Measurements from ENCODE around the gene SMARCB1.

Gene SMARCB1

DNA sequence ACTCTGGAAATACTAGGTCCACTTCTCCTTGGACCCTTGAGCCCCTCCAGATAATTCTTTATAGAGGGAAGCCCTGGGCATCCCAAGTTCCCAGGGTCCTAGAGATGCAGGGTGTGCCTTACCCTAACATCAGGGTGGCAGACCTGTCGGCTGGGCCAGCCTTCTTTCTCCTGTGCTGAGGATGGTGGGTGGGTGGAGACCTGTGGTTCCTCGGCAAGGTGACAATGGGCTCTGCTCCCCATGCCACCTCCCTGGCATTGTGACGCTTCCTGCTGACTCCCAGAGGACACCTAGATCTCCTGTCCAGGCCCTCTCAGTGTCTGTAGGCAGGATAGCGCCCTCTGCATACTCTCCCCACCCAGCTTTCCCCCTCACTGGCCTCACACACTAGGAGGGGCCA lies 55.8 kb downstream of the SMARCB1 start:
- Histone ChIP-seq H3K4me3 (ENCODE audit: low read length in 2 of 2) (no peak overlapping the region), H3K4ac (ENCODE audit: low read length) (no peak overlapping the region), H3K23ac (ENCODE audit: low read depth, low read length, poor library complexity) (no peak overlapping the region), H2BK12ac (ENCODE audit: low read length) (peak overlapping the region; percentile 2), H3K27ac (replicated peaks; ENCODE audit: low read length) (no peak overlapping the region), H2BK5ac (ENCODE audit: low read length) (no peak overlapping the region), H2AFZ (ENCODE audit: low read length) (peak overlapping the region; percentile 81), H3K36me3 (replicated peaks in 1 of 2; ENCODE audit: control insufficient read depth in 2 of 2, insufficient read depth in 2 of 2, low read length in 2 of 2) (no peaks in the 10 kb centered on the region), H2BK120ac (ENCODE audit: low read depth, low read length) (no peak overlapping the region), H3K4me1 (ENCODE audit: control insufficient read depth in 2 of 2, insufficient read depth in 1 of 2, low read depth in 1 of 2, low read length in 2 of 2) (peaks cover 21 to 29% of the 10 kb centered on the region in 2 donors), H3K79me1 (ENCODE audit: low read depth, low read length) (no peaks in the 10 kb centered on the region), H3K9ac (ENCODE audit: low read depth, low read length, poor library complexity) (no peak overlapping the region), H3K9me3 (replicated peaks in 1 of 2; ENCODE audit: control insufficient read depth in 2 of 2, insufficient read depth in 1 of 2, low read depth in 1 of 2, low read length in 2 of 2) (peaks cover 0 to 2% of the 10 kb centered on the region in 2 donors), H4K8ac (ENCODE audit: low read depth, low read length) (no peak overlapping the region), H3K18ac (ENCODE audit: low read length) (peak overlapping the region; percentile 83), H3K27me3 (ENCODE audit: control insufficient read depth in 3 of 3, insufficient read depth in 3 of 3, low read depth in 1 of 3, low read length in 3 of 3) (peaks cover 0 to 3% (median 0%) of the 10 kb centered on the region in 3 experiments), H3K14ac (ENCODE audit: low read length) (no peak overlapping the region), H4K91ac (ENCODE audit: low read depth, low read length, poor library complexity) (no peak overlapping the region), H2BK15ac (ENCODE audit: low read length) (peak overlapping the region; percentile 69), H3K4me2 (ENCODE audit: insufficient read depth, low read length, poor library complexity, severe bottlenecking) (no peak overlapping the region), H2AK5ac (ENCODE audit: low read depth, low read length) (peak overlapping the region; percentile 53)
- no peak for DNase-seq (ENCODE audit: low spot score)
- no CpG with 5 or more reads among the region's 4 CpGs for WGBS, 2 donors (ENCODE audit: extremely low coverage in 2 of 2, insufficient read length in 2 of 2, insufficient replicate concordance in 1 of 2)

DNA sequence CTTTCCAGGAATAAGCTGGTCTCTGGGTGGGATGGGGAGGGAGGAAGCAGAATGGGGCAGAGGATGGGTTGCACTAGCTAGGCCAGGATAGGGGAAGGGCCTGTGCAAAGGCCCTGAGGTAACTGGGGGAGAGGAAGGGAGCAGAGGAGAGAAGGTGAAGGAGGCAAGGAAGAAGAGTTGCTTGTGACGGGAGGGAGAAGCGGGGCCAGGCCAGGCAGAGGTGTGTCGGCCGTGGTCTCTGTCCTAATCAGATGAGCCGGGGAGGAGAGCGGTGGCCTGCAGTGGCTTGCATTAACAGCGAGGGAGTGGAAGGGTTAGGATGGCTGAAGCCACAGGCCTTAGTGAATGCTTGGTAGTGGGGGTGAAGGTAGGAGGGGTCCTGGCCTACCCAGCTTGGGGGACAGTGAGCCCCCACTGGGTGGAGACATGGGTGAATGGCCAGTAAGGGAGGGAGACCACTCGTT lies 58.0 kb downstream of the SMARCB1 start:
- no peaks in the 10 kb centered on the region for H3K36me3 ChIP-seq (replicated peaks in 1 of 2; ENCODE audit: control insufficient read depth in 2 of 2, insufficient read depth in 2 of 2, low read length in 2 of 2)
- peaks cover 0 to 4% (median 0%) of the 10 kb centered on the region in 3 experiments for H3K27me3 ChIP-seq (ENCODE audit: control insufficient read depth in 3 of 3, insufficient read depth in 3 of 3, low read depth in 1 of 3, low read length in 3 of 3)
- H3K4me3 ChIP-seq (ENCODE audit: low read length in 2 of 2) = no peak overlapping the region
- no CpG with 5 or more reads among the region's 8 CpGs for WGBS, 2 donors (ENCODE audit: extremely low coverage in 2 of 2, insufficient read length in 2 of 2, insufficient replicate concordance in 1 of 2)
- H2BK15ac ChIP-seq (ENCODE audit: low read length) = peak overlapping the region; percentile 96
- H3K18ac ChIP-seq (ENCODE audit: low read length) = peak overlapping the region; percentile 36
- peak overlapping the region; percentile 85 for H2AK5ac ChIP-seq (ENCODE audit: low read depth, low read length)
- H3K4ac ChIP-seq (ENCODE audit: low read length) = no peak overlapping the region
- no peak for DNase-seq (ENCODE audit: low spot score)
- peak overlapping the region; percentile 87 for H2AFZ ChIP-seq (ENCODE audit: low read length)
- no peak overlapping the region for H3K27ac ChIP-seq (replicated peaks; ENCODE audit: low read length)
- H3K23ac ChIP-seq (ENCODE audit: low read depth, low read length, poor library complexity) = peak overlapping the region; percentile 89
- no peak overlapping the region for H3K9ac ChIP-seq (ENCODE audit: low read depth, low read length, poor library complexity)
- peaks cover 0 to 2% of the 10 kb centered on the region in 2 donors for H3K9me3 ChIP-seq (replicated peaks in 1 of 2; ENCODE audit: control insufficient read depth in 2 of 2, insufficient read depth in 1 of 2, low read depth in 1 of 2, low read length in 2 of 2)
- peaks cover 25 to 38% of the 10 kb centered on the region in 2 donors for H3K4me1 ChIP-seq (ENCODE audit: control insufficient read depth in 2 of 2, insufficient read depth in 1 of 2, low read depth in 1 of 2, low read length in 2 of 2)
- peak overlapping the region; percentile 70 for H2BK5ac ChIP-seq (ENCODE audit: low read length)
- H2BK12ac ChIP-seq (ENCODE audit: low read length) = peak overlapping the region; percentile 63
- no peaks in the 10 kb centered on the region for H3K79me1 ChIP-seq (ENCODE audit: low read depth, low read length)
- H4K8ac ChIP-seq (ENCODE audit: low read depth, low read length) = no peak overlapping the region
- no peak overlapping the region for H2BK120ac ChIP-seq (ENCODE audit: low read depth, low read length)
- H3K4me2 ChIP-seq (ENCODE audit: insufficient read depth, low read length, poor library complexity, severe bottlenecking) = no peak overlapping the region
- H3K14ac ChIP-seq (ENCODE audit: low read length) = no peak overlapping the region
- H4K91ac ChIP-seq (ENCODE audit: low read depth, low read length, poor library complexity) = no peak overlapping the region

DNA sequence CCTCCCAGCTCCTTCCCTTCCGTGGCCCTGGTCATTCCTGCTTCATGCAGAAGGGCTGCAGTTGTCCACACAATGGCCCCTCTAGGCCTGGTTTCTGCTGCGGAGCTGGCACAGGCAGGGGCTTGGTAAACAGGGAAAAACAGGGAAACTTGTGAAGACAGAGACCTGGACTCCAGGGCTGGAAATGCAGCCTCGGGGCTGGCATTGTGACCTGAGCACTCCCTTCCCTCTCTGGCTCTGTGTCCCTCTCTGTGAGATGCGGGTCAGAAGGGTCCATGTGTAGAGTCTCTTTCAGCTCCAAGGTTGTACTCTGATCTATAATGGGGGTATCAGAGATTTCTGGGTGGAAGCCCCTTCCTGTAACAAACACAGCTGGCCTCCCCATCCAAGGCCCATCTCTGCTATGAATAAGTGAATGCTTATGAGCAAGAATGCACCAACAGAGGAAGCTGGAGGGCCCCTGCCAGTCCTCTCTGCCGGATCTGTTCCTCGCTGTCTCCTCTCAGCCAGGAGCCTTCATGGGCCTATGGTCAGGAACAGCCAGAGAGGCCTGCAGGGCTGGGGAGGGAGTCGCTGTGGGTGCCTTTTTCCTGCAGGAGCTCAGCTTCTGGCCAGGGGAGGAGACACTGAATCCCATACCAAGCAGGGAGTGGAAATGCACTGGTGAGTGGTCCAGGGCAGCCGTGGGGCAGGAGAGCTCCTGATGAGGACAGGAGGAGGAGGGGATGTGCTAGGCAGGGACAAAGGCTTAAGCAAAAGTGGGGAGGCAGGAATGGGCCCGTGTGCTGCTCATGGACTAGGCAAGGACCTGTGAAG lies 58.7 kb downstream of the SMARCB1 start:
- Histone ChIP-seq H2AK5ac (ENCODE audit: low read depth, low read length) (peak overlapping the region; percentile 85), H3K79me1 (ENCODE audit: low read depth, low read length) (no peaks in the 10 kb centered on the region), H2AFZ (ENCODE audit: low read length) (peak overlapping the region; percentile 87), H4K8ac (ENCODE audit: low read depth, low read length) (peak overlapping the region; percentile 83), H3K4me3 (ENCODE audit: low read length in 2 of 2) (no peak overlapping the region), H3K9me3 (replicated peaks in 1 of 2; ENCODE audit: control insufficient read depth in 2 of 2, insufficient read depth in 1 of 2, low read depth in 1 of 2, low read length in 2 of 2) (no peaks in the 10 kb centered on the region), H2BK15ac (ENCODE audit: low read length) (peak overlapping the region; percentile 96), H2BK5ac (ENCODE audit: low read length) (peak overlapping the region; percentile 70), H3K4me2 (ENCODE audit: insufficient read depth, low read length, poor library complexity, severe bottlenecking) (no peak overlapping the region), H3K18ac (ENCODE audit: low read length) (peak overlapping the region; percentile 55), H3K36me3 (replicated peaks in 1 of 2; ENCODE audit: control insufficient read depth in 2 of 2, insufficient read depth in 2 of 2, low read length in 2 of 2) (no peaks in the 10 kb centered on the region), H2BK12ac (ENCODE audit: low read length) (peak overlapping the region; percentile 65), H3K4me1 (ENCODE audit: control insufficient read depth in 2 of 2, insufficient read depth in 1 of 2, low read depth in 1 of 2, low read length in 2 of 2) (peaks cover 25 to 38% of the 10 kb centered on the region in 2 donors), H3K14ac (ENCODE audit: low read length) (no peak overlapping the region), H3K9ac (ENCODE audit: low read depth, low read length, poor library complexity) (no peak overlapping the region), H4K91ac (ENCODE audit: low read depth, low read length, poor library complexity) (no peak overlapping the region), H3K27ac (replicated peaks; ENCODE audit: low read length) (no peak overlapping the region), H3K23ac (ENCODE audit: low read depth, low read length, poor library complexity) (peak overlapping the region; percentile 89), H2BK120ac (ENCODE audit: low read depth, low read length) (no peak overlapping the region), H3K4ac (ENCODE audit: low read length) (no peak overlapping the region), H3K27me3 (ENCODE audit: control insufficient read depth in 3 of 3, insufficient read depth in 3 of 3, low read depth in 1 of 3, low read length in 3 of 3) (peaks cover 0 to 2% (median 0%) of the 10 kb centered on the region in 3 experiments)
- WGBS, 2 donors (ENCODE audit: extremely low coverage in 2 of 2, insufficient read length in 2 of 2, insufficient replicate concordance in 1 of 2) = no CpG with 5 or more reads among the region's 9 CpGs
- no peak for DNase-seq (ENCODE audit: low spot score)

DNA sequence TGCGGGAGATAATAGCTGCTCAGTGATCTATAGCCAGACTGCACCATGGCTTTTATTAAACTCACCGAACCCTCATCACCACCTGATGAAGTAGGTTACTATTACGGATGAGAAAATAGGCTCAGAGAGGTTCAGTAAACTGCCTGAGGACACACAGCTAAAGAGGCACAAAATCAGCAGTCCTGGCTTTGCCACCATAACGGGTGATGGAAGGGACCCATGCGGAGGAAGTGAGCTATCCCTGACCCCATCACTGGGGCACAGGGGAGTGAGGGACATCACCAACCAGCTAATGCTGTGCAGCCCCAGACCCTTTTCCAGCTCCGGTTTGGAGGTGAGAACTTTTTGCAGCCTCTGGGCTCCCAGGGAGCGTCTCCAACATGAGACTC lies 59.3 kb downstream of the SMARCB1 start:
- Histone ChIP-seq H2BK15ac (ENCODE audit: low read length) (peak overlapping the region; percentile 96), H3K9ac (ENCODE audit: low read depth, low read length, poor library complexity) (no peak overlapping the region), H3K14ac (ENCODE audit: low read length) (no peak overlapping the region), H3K4me2 (ENCODE audit: insufficient read depth, low read length, poor library complexity, severe bottlenecking) (no peak overlapping the region), H2BK12ac (ENCODE audit: low read length) (peak overlapping the region; percentile 65), H2AK5ac (ENCODE audit: low read depth, low read length) (peak overlapping the region; percentile 82), H3K36me3 (replicated peaks in 1 of 2; ENCODE audit: control insufficient read depth in 2 of 2, insufficient read depth in 2 of 2, low read length in 2 of 2) (no peaks in the 10 kb centered on the region), H3K4ac (ENCODE audit: low read length) (no peak overlapping the region), H2BK120ac (ENCODE audit: low read depth, low read length) (no peak overlapping the region), H4K8ac (ENCODE audit: low read depth, low read length) (no peak overlapping the region), H3K18ac (ENCODE audit: low read length) (peak overlapping the region; percentile 63), H3K79me1 (ENCODE audit: low read depth, low read length) (no peaks in the 10 kb centered on the region), H3K9me3 (replicated peaks in 1 of 2; ENCODE audit: control insufficient read depth in 2 of 2, insufficient read depth in 1 of 2, low read depth in 1 of 2, low read length in 2 of 2) (no peaks in the 10 kb centered on the region), H4K91ac (ENCODE audit: low read depth, low read length, poor library complexity) (no peak overlapping the region), H3K27me3 (ENCODE audit: control insufficient read depth in 3 of 3, insufficient read depth in 3 of 3, low read depth in 1 of 3, low read length in 3 of 3) (peaks cover 0 to 2% (median 0%) of the 10 kb centered on the region in 3 experiments), H3K27ac (replicated peaks; ENCODE audit: low read length) (no peak overlapping the region), H2AFZ (ENCODE audit: low read length) (peak overlapping the region; percentile 88), H3K4me1 (ENCODE audit: control insufficient read depth in 2 of 2, insufficient read depth in 1 of 2, low read depth in 1 of 2, low read length in 2 of 2) (peaks cover 25 to 38% of the 10 kb centered on the region in 2 donors), H2BK5ac (ENCODE audit: low read length) (peak overlapping the region; percentile 33), H3K4me3 (ENCODE audit: low read length in 2 of 2) (no peak overlapping the region), H3K23ac (ENCODE audit: low read depth, low read length, poor library complexity) (no peak overlapping the region)
- WGBS, 2 donors (ENCODE audit: extremely low coverage in 2 of 2, insufficient read length in 2 of 2, insufficient replicate concordance in 1 of 2) = no CpG with 5 or more reads among the region's 7 CpGs
- DNase-seq (ENCODE audit: low spot score) = no peak
